ENCODE measurements around the gene FOXJ1. TPM values are rescaled to one million over a fixed set of nuclear protein-coding genes. Genes with fewer than 3 reads are reported as not detected.

FOXJ1 gene
- total RNA-seq, 1 experiment from 2014 or later: 4.0 TPM

GRCh38 chr17:76138234-76138895 lies 2.7 kb downstream of the FOXJ1 start:
- no peaks in the 10 kb centered on the region for H3K79me2 ChIP-seq (ENCODE audit: insufficient read depth, low read length)
- Mint-ChIP-seq H3K27me3 (ENCODE audit: low read depth) (peaks cover 82% of the 10 kb centered on the region), H3K4me1 (peaks cover 71 to 80% of the 10 kb centered on the region in 2 experiments), H3K36me3 (ENCODE audit: insufficient read depth in 1 of 3, low read depth in 3 of 3) (no peaks in the 10 kb centered on the region), H3K9me3 (peaks cover 1 to 3% of the 10 kb centered on the region in 2 experiments; a peak in 3 of 5 replicates), H3K4me3 (peak overlapping the region; percentile 69 to 81), H3K27ac (no peak overlapping the region)
- H3K14ac ChIP-seq (ENCODE audit: insufficient read depth, low read length): no peak overlapping the region; the same call in 1 of the 2 replicates
- H3K23ac ChIP-seq (ENCODE audit: insufficient read length, low read depth, low read length): no peak overlapping the region
- H4K8ac ChIP-seq (replicated peaks; ENCODE audit: insufficient read length, low read depth, low read length): no peak overlapping the region
- peaks cover 15% of the 10 kb centered on the region; the same call in 1 of the 2 replicates for H3K4me1 ChIP-seq (ENCODE audit: insufficient read depth, low read length)
- H3K9ac ChIP-seq (ENCODE audit: extremely low read depth, insufficient read length, low read length): no peak overlapping the region
- no peak overlapping the region for H2BK15ac ChIP-seq (ENCODE audit: low read depth, low read length)
- peaks cover 47% of the 10 kb centered on the region for H3K23me2 ChIP-seq (ENCODE audit: insufficient read length, low read depth, low read length, poor library complexity, severe bottlenecking)
- no peak for TF ChIP-seq CTCF (conservative IDR thresholded peaks at IDR 0.05)
- no peak overlapping the region for H3K18ac ChIP-seq (ENCODE audit: insufficient read length, low read depth, low read length)
- no peaks in the 10 kb centered on the region for H4K20me1 ChIP-seq (ENCODE audit: control insufficient read depth, insufficient read depth, insufficient read length)
- no peaks in the 10 kb centered on the region for H3K79me1 ChIP-seq (ENCODE audit: insufficient read depth, low read depth, low read length, poor library complexity, severe bottlenecking)
- no peak overlapping the region for H4K5ac ChIP-seq (ENCODE audit: insufficient read length, low read depth, low read length)
- peak overlapping the region; percentile 84 for H3K4me2 ChIP-seq (ENCODE audit: insufficient read depth, insufficient read length, low read length)
- H3K27ac ChIP-seq (ENCODE audit: insufficient read length, low read depth, low read length): no peak overlapping the region
- no peak overlapping the region for H2AK5ac ChIP-seq (ENCODE audit: insufficient read length, low read length)
- H2BK12ac ChIP-seq (ENCODE audit: insufficient read length, low read depth, low read length): no peak overlapping the region
- H3K4ac ChIP-seq (ENCODE audit: low read depth, low read length): no peak overlapping the region
- WGBS (ENCODE audit: extremely low coverage, insufficient read length, low lambda C conversion rate): no CpG with 5 or more reads among the region's 23 CpGs
- H2AFZ ChIP-seq (ENCODE audit: low read length): no peak overlapping the region
- H2BK120ac ChIP-seq (ENCODE audit: low read depth, low read length, poor library complexity, severe bottlenecking): no peak overlapping the region
- peaks cover 45% of the 10 kb centered on the region for H3K27me3 ChIP-seq (ENCODE audit: insufficient read depth, low read length)
- no peak overlapping the region for H2BK20ac ChIP-seq (ENCODE audit: low read depth, low read length, poor library complexity, severe bottlenecking)
- H3K9me3 ChIP-seq (ENCODE audit: control insufficient read depth, low read depth, low read length): no peaks in the 10 kb centered on the region
- H2BK5ac ChIP-seq (ENCODE audit: insufficient read length, low read length): no peak overlapping the region
- H3K56ac ChIP-seq (ENCODE audit: insufficient read length, low read depth, low read length): no peak overlapping the region
- no peak overlapping the region for H3T11ph ChIP-seq (ENCODE audit: low read length)
- DNase-seq: peak; percentile 66
- H4K91ac ChIP-seq (ENCODE audit: insufficient read length, low read depth, low read length): no peak overlapping the region

Measured in H9 (cell line).